HG03432 (cell line): ENCODE data around the gene RNASEH2B.
A peak's percentile ranks its signal among the peaks of the same experiment; 100 is the strongest.

Experiments
- ATAC-seq: cut with Tn5 transposase; IDR thresholded peaks from one replicate; pipeline ENCODE4 v1.9.1; 2021; ENCODE audit warnings: mild to moderate bottlenecking, moderate library complexity; ENCODE audit not compliant: unreplicated experiment

RNASEH2B gene

GRCh38 chr13:50905256-50905655, 4.3 kb upstream of the RNASEH2B start:
- no peak for ATAC-seq

- ATAC-seq, result no peak
Measured at GRCh38 chr13:50907781-50908180, 1.8 kb upstream of the RNASEH2B start.

- ATAC-seq, result no peak
Measured at GRCh38 chr13:50908371-50908770, 1.2 kb upstream of the RNASEH2B start.

- peak; percentile 0 for ATAC-seq
Measured at GRCh38 chr13:50910485-50910805, 854 bp downstream of the RNASEH2B start.

- no peak for ATAC-seq
Measured at GRCh38 chr13:50911081-50911631, 1.6 kb downstream of the RNASEH2B start.

GRCh38 chr13:50911937-50912795, 2.6 kb downstream of the RNASEH2B start:
- ATAC-seq, result peak; percentile 47

GRCh38 chr13:50912851-50913250, 3.3 kb downstream of the RNASEH2B start:
- no peak for ATAC-seq

- no peak for ATAC-seq
Measured at GRCh38 chr13:50914176-50914700, 4.6 kb downstream of the RNASEH2B start.

GRCh38 chr13:50914848-50915247, 5.3 kb downstream of the RNASEH2B start:
- peak; percentile 29 for ATAC-seq

GRCh38 chr13:50915565-50915964, 6.0 kb downstream of the RNASEH2B start:
- ATAC-seq, result no peak

- peak; percentile 31 for ATAC-seq
Measured at GRCh38 chr13:50916701-50917184, 7.2 kb downstream of the RNASEH2B start.

- no peak for ATAC-seq
Measured at GRCh38 chr13:50917572-50917971, 8.0 kb downstream of the RNASEH2B start.

- no peak for ATAC-seq
Measured at GRCh38 chr13:50918567-50918966, 9.0 kb downstream of the RNASEH2B start.

- ATAC-seq, result no peak
Measured at GRCh38 chr13:50919277-50919676, 9.7 kb downstream of the RNASEH2B start.

GRCh38 chr13:50921706-50922105, 12.1 kb downstream of the RNASEH2B start:
- ATAC-seq, result no peak

GRCh38 chr13:50923272-50923671, 13.7 kb downstream of the RNASEH2B start:
- no peak for ATAC-seq

GRCh38 chr13:50924025-50924424, 14.4 kb downstream of the RNASEH2B start:
- ATAC-seq, result no peak

GRCh38 chr13:50927701-50928100, 18.1 kb downstream of the RNASEH2B start:
- no peak for ATAC-seq

- ATAC-seq, result no peak
Measured at GRCh38 chr13:50928102-50928501, 18.5 kb downstream of the RNASEH2B start.

- ATAC-seq, result no peak
Measured at GRCh38 chr13:50928659-50929462, 19.3 kb downstream of the RNASEH2B start.

- no peak for ATAC-seq
Measured at GRCh38 chr13:50932091-50932490, 22.5 kb downstream of the RNASEH2B start.
